Astrocyte (in vitro differentiated cells and primary cell): Measurements from ENCODE around the gene LRRC4C. TPM values are rescaled to one million over a fixed set of nuclear protein-coding genes. Genes with fewer than 3 reads are reported as not detected.

ENCODE experiments used
- DNase-seq: peaks from one replicate; pipeline ENCODE4 v3.0.0-alpha.2; 2010; ENCODE audit warnings: low read depth
- FAIRE-seq: peaks from 2 replicates; lab custom pipeline; 2011; peaks lifted over from hg19 to GRCh38; lab: Jason Lieb, UNC
- H2AFZ ChIP-seq: 2 replicates; pipeline ENCODE4 v1.6.0; 2012; ENCODE audit warnings: low read depth, low read length, inconsistent platforms
- H3K27ac ChIP-seq: 2 replicates; pipeline ENCODE4 v1.5.1; 2011; ENCODE audit warnings: low read depth, low read length, inconsistent platforms
- H3K27me3 ChIP-seq: 2 replicates; pipeline ENCODE4 v1.6.0; 2011; ENCODE audit warnings: low read length, inconsistent platforms; ENCODE audit not compliant: insufficient read depth
- H3K36me3 ChIP-seq: 2 replicates; pipeline ENCODE4 v1.5.1; 2011; ENCODE audit warnings: low read length, inconsistent platforms; ENCODE audit not compliant: insufficient read depth
- H3K4me1 ChIP-seq: 2 replicates; pipeline ENCODE4 v1.5.1; 2011; ENCODE audit warnings: low read length, inconsistent platforms; ENCODE audit not compliant: insufficient read depth
- H3K4me2 ChIP-seq: 2 replicates; pipeline ENCODE4 v1.6.0; 2012; ENCODE audit warnings: low read length, inconsistent platforms
- H3K4me3 ChIP-seq: 2 replicates; pipeline ENCODE4 v1.5.1; 2011; ENCODE audit warnings: low read depth, mild to moderate bottlenecking, low read length, inconsistent platforms; ENCODE audit not compliant: insufficient read depth
- H3K79me2 ChIP-seq: 2 replicates; pipeline ENCODE4 v1.6.0; 2012; ENCODE audit warnings: mild to moderate bottlenecking, low read length, inconsistent platforms; ENCODE audit not compliant: insufficient read depth
- H3K9ac ChIP-seq: 2 replicates; pipeline ENCODE4 v1.6.0; 2012; ENCODE audit warnings: mild to moderate bottlenecking, low read length, inconsistent platforms
- H3K9me3 ChIP-seq: 2 replicates; pipeline ENCODE4 v1.5.1; 2012; ENCODE audit warnings: low read depth, mild to moderate bottlenecking, low read length, inconsistent platforms; ENCODE audit not compliant: insufficient read depth
- H4K20me1 ChIP-seq: 2 replicates; pipeline ENCODE4 v1.6.0; 2012; ENCODE audit warnings: low read length, inconsistent platforms; ENCODE audit not compliant: insufficient read depth
- H3K27ac Mint-ChIP-seq: one replicate; pipeline ENCODE4 v1.8.0; 2021; ENCODE audit warnings: mild to moderate bottlenecking, mixed read lengths; ENCODE audit not compliant: unreplicated experiment
- H3K27me3 Mint-ChIP-seq: one replicate; pipeline ENCODE4 v1.8.0; 2021; ENCODE audit warnings: low read depth, mixed read lengths; ENCODE audit not compliant: unreplicated experiment
- H3K36me3 Mint-ChIP-seq: one replicate; pipeline ENCODE4 v1.8.0; 2021; ENCODE audit warnings: low read depth, mixed read lengths; ENCODE audit not compliant: unreplicated experiment
- H3K4me1 Mint-ChIP-seq: one replicate; pipeline ENCODE4 v1.8.0; 2021; ENCODE audit warnings: low read depth, mixed read lengths; ENCODE audit not compliant: unreplicated experiment
- H3K4me3 Mint-ChIP-seq: one replicate; pipeline ENCODE4 v1.8.0; 2021; ENCODE audit warnings: mild to moderate bottlenecking, moderate library complexity, mixed read lengths; ENCODE audit not compliant: unreplicated experiment
- H3K9me3 Mint-ChIP-seq: one replicate; pipeline ENCODE4 v1.8.0; 2021; ENCODE audit warnings: mild to moderate bottlenecking, mixed read lengths; ENCODE audit not compliant: unreplicated experiment
- EZH2 ChIP-seq: IDR thresholded peaks from 2 replicates; pipeline ENCODE4 v1.6.1; 2012; ENCODE audit warnings: mild to moderate bottlenecking, low read length, inconsistent platforms; ENCODE audit not compliant: insufficient read depth
- total RNA-seq: library from RNA; stranded (reverse); gene quantifications from 2 replicates; pipeline ENCODE4 v1.2.1, GENCODE V29; 2021
- TF ChIP-seq, protein P1 (sequence below): IDR thresholded peaks from 2 replicates; pipeline ENCODE4 v1.5.1; 2011; ENCODE audit warnings: low read depth, mild to moderate bottlenecking, inconsistent platforms, low read length, moderate library complexity; ENCODE audit not compliant: insufficient read depth

The LRRC4C gene
- total RNA-seq, 1 donor from 2014 or later = 9.0 TPM

DNA sequence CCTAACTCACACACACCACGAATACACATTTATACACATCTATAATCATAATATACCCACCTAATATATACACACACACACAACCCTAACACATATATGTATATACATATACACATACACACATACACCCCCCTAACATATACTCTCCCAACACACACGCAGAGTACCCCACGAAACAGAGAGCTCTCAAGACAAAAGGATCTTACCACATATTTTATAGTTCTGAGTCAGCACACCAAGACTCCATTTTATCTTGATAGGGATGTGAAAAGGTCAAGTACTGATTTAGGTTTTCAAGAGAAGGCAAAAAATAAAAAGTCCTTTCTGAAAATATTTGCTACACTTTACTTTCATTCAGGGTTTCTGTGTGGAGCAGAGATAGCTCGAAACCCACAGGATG is 1207.2 kb downstream of the LRRC4C start:
- H3K36me3 Mint-ChIP-seq = no peaks in the 10 kb centered on the region
- TF ChIP-seq, protein P1, sequence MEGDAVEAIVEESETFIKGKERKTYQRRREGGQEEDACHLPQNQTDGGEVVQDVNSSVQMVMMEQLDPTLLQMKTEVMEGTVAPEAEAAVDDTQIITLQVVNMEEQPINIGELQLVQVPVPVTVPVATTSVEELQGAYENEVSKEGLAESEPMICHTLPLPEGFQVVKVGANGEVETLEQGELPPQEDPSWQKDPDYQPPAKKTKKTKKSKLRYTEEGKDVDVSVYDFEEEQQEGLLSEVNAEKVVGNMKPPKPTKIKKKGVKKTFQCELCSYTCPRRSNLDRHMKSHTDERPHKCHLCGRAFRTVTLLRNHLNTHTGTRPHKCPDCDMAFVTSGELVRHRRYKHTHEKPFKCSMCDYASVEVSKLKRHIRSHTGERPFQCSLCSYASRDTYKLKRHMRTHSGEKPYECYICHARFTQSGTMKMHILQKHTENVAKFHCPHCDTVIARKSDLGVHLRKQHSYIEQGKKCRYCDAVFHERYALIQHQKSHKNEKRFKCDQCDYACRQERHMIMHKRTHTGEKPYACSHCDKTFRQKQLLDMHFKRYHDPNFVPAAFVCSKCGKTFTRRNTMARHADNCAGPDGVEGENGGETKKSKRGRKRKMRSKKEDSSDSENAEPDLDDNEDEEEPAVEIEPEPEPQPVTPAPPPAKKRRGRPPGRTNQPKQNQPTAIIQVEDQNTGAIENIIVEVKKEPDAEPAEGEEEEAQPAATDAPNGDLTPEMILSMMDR = no peak
- TF ChIP-seq EZH2 = no peak
- H3K27me3 Mint-ChIP-seq = peaks cover 2% of the 10 kb centered on the region
- no peaks in the 10 kb centered on the region for H4K20me1 ChIP-seq
- no peak overlapping the region for H3K27ac Mint-ChIP-seq
- H2AFZ ChIP-seq = no peak overlapping the region
- no peak overlapping the region for H3K9ac ChIP-seq
- no peak overlapping the region for H3K4me3 ChIP-seq
- H3K79me2 ChIP-seq = no peaks in the 10 kb centered on the region
- no peaks in the 10 kb centered on the region for H3K4me1 ChIP-seq
- FAIRE-seq (no peak), DNase-seq (no peak)
- no peaks in the 10 kb centered on the region for H3K36me3 ChIP-seq
- no peak overlapping the region for H3K27ac ChIP-seq
- H3K4me3 Mint-ChIP-seq = no peak overlapping the region
- H3K9me3 ChIP-seq = no peaks in the 10 kb centered on the region
- H3K4me2 ChIP-seq = no peak overlapping the region
- H3K9me3 Mint-ChIP-seq = no peaks in the 10 kb centered on the region
- peaks cover 14% of the 10 kb centered on the region for H3K4me1 Mint-ChIP-seq
- no peaks in the 10 kb centered on the region for H3K27me3 ChIP-seq

DNA sequence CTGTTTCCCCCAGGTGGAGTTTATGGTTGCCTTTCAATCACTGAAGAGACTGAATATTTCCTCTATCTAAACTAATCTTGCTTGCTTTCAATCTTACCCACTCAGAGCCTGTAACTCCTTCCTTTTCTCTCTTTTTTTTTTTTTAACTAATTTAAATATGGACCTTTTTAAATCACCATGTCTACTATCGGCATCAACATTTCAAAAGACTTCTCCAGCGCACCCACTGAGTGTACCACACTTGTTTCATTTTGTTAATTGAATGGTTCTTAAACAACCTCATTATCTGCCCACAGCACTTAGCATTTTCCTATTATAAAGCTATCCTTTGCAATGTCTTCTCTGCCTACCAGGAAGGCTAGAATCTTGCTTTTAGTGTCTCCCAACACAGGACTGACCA is 1212.5 kb downstream of the LRRC4C start:
- H3K4me1 Mint-ChIP-seq = peaks cover 10% of the 10 kb centered on the region
- Histone ChIP-seq H3K4me3 (no peak overlapping the region), H3K36me3 (no peaks in the 10 kb centered on the region), H4K20me1 (no peaks in the 10 kb centered on the region), H3K27me3 (no peaks in the 10 kb centered on the region), H3K27ac (no peak overlapping the region), H2AFZ (no peak overlapping the region), H3K79me2 (no peaks in the 10 kb centered on the region), H3K9ac (no peak overlapping the region), H3K9me3 (no peaks in the 10 kb centered on the region), H3K4me2 (no peak overlapping the region), H3K4me1 (no peaks in the 10 kb centered on the region)
- no peak overlapping the region for H3K4me3 Mint-ChIP-seq
- H3K27ac Mint-ChIP-seq = no peak overlapping the region
- DNase-seq (no peak), FAIRE-seq (no peak)
- TF ChIP-seq, protein P1 = no peak
- no peak for TF ChIP-seq EZH2
- no peaks in the 10 kb centered on the region for H3K27me3 Mint-ChIP-seq
- no peaks in the 10 kb centered on the region for H3K36me3 Mint-ChIP-seq
- H3K9me3 Mint-ChIP-seq = no peaks in the 10 kb centered on the region

DNA sequence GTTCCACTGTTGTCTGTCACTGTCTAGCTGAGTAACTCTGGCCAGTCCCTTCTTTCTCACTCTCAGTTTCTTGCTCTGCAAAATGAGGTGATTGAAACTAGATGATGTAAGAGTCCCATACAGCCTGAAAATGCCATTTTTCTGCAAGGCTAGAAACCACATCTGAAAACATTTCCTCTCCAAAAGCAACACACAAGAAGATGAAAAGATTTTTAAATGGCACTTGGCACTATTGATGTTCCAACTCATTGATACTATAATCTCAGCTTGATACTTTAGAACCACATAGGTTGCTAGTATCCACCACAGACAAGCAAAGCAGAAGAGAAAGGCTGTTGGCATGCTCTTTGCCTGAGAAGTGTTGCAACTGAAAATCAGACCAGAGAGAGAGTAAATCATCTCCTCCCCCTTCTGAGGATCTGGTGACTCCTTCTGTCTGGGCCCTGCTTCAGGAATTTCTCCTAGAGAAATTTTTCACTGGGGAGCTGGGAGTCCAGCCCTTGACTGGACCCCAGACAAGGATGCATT is 1217.9 kb downstream of the LRRC4C start:
- Histone ChIP-seq H3K27ac (peak overlapping the region; percentile 9), H3K4me2 (no peak overlapping the region), H2AFZ (peak overlapping the region; percentile 2), H3K27me3 (no peaks in the 10 kb centered on the region), H3K4me3 (no peak overlapping the region), H3K79me2 (no peaks in the 10 kb centered on the region), H3K4me1 (no peaks in the 10 kb centered on the region), H3K9me3 (no peaks in the 10 kb centered on the region), H4K20me1 (no peaks in the 10 kb centered on the region), H3K36me3 (no peaks in the 10 kb centered on the region), H3K9ac (no peak overlapping the region)
- H3K4me1 Mint-ChIP-seq = peaks cover 22% of the 10 kb centered on the region
- FAIRE-seq = no peak
- TF ChIP-seq EZH2 = no peak
- TF ChIP-seq, protein P1 = no peak
- H3K4me3 Mint-ChIP-seq = peak overlapping the region; percentile 81
- H3K27ac Mint-ChIP-seq = peak overlapping the region; percentile 97
- H3K9me3 Mint-ChIP-seq = no peaks in the 10 kb centered on the region
- H3K27me3 Mint-ChIP-seq = no peaks in the 10 kb centered on the region
- no peaks in the 10 kb centered on the region for H3K36me3 Mint-ChIP-seq
- DNase-seq = peak; percentile 96
